Measurements from ENCODE around the gene AMH. TPM values are rescaled to one million over a fixed set of nuclear protein-coding genes. Genes with fewer than 3 reads are reported as not detected.

AMH gene
- total RNA-seq, 1 donor from 2014 or later, result not detected

- DNase-seq (ENCODE audit: low read depth), result no peak
- Histone ChIP-seq H3K4me3 (ENCODE audit: low read depth, low read length) (no peak overlapping the region), H3K36me3 (ENCODE audit: control insufficient read depth, insufficient read depth, low read length) (peaks cover 5% of the 10 kb centered on the region), H3K27me3 (ENCODE audit: control insufficient read depth, insufficient read depth, low read length) (no peaks in the 10 kb centered on the region)
- no peak for TF ChIP-seq CTCF (IDR thresholded peaks at IDR 0.05; ENCODE audit: insufficient read depth, low read length, poor library complexity, severe bottlenecking)
Observed at GRCh38 chr19:2210987-2211740, 38.0 kb upstream of the AMH start.

DNA sequence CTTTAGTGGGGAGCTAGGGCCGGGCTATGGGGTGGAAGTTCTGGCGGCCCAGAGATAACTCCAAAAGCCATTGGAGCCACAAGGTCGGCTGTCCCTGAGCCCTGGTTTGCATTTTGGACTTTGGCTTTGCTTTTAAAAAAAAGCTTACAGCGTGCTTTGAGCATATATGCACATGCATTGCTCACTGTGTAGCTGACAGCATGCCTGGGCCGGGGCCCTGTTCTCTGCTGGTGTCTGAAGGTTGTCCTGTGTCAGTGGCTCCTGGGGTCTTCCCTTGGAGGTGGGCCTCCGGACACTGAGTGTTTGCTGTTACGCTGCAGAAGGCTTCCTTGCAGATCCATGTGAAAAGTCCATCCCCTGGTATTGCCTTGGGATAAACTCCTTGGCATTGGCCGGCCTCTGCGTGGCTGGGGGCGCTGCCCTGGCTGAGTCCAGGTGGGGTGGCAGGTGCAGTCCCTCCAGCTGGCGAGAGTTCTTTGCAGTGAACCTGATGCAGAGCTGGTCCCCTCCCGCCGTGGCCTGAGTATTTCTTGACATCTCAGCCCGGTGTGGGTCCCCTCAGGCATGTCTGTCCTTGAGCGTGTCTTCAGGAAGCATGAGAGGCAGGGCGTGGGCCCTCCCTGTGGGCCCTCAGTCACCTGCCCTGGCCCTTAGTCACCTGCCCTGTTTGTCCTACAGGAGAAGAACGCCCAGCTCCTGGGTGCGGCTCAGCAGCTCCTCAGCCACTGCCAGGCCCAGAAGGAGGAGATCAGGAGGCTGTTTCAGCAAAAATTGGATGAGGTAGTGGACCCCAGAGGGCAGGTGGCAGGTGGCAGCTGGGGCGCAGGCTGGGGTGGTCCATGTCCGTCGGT, 36.0 kb upstream of the AMH start:
- Histone ChIP-seq H3K27me3 (ENCODE audit: control insufficient read depth, insufficient read depth, low read length) (no peaks in the 10 kb centered on the region), H3K4me3 (ENCODE audit: low read depth, low read length) (no peak overlapping the region), H3K36me3 (ENCODE audit: control insufficient read depth, insufficient read depth, low read length) (peaks cover 8% of the 10 kb centered on the region)
- DNase-seq (ENCODE audit: low read depth), result no peak
- no peak for TF ChIP-seq CTCF (IDR thresholded peaks at IDR 0.05; ENCODE audit: insufficient read depth, low read length, poor library complexity, severe bottlenecking)

DNA sequence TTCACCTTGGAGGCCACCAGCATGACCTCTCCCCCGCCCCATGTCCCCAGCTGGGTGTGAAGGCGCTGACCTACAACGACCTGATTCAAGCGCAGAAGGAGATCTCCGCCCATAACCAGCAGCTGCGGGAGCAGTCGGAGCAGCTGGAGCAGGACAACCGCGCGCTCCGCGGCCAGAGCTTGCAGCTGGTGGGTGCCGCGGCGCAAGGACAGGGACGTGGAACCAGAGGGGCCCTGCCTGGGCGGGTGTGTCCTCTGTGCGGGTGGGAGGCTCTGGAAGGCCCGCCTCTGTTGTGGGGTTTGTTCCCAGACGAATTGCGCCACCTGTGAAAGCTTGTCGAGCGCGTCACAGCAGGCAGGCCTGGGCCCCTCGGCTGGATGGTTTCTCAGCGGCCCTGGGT, 35.3 kb upstream of the AMH start:
- no peak for DNase-seq (ENCODE audit: low read depth)
- Histone ChIP-seq H3K36me3 (ENCODE audit: control insufficient read depth, insufficient read depth, low read length) (peaks cover 8% of the 10 kb centered on the region), H3K27me3 (ENCODE audit: control insufficient read depth, insufficient read depth, low read length) (no peaks in the 10 kb centered on the region), H3K4me3 (ENCODE audit: low read depth, low read length) (no peak overlapping the region)
- no peak for TF ChIP-seq CTCF (IDR thresholded peaks at IDR 0.05; ENCODE audit: insufficient read depth, low read length, poor library complexity, severe bottlenecking)

- H3K27me3 ChIP-seq (ENCODE audit: control insufficient read depth, insufficient read depth, low read length), result no peaks in the 10 kb centered on the region
- peaks cover 8% of the 10 kb centered on the region for H3K36me3 ChIP-seq (ENCODE audit: control insufficient read depth, insufficient read depth, low read length)
- no peak overlapping the region for H3K4me3 ChIP-seq (ENCODE audit: low read depth, low read length)
- DNase-seq (ENCODE audit: low read depth), result no peak
- TF ChIP-seq CTCF (IDR thresholded peaks at IDR 0.05; ENCODE audit: insufficient read depth, low read length, poor library complexity, severe bottlenecking), result no peak
Observed at GRCh38 chr19:2214251-2214650, 34.9 kb upstream of the AMH start.

- Histone ChIP-seq H3K36me3 (ENCODE audit: control insufficient read depth, insufficient read depth, low read length) (peaks cover 8% of the 10 kb centered on the region), H3K27me3 (ENCODE audit: control insufficient read depth, insufficient read depth, low read length) (no peaks in the 10 kb centered on the region), H3K4me3 (ENCODE audit: low read depth, low read length) (no peak overlapping the region)
- TF ChIP-seq CTCF (IDR thresholded peaks at IDR 0.05; ENCODE audit: insufficient read depth, low read length, poor library complexity, severe bottlenecking), result no peak
- no peak for DNase-seq (ENCODE audit: low read depth)
Observed at GRCh38 chr19:2215281-2215751, 33.8 kb upstream of the AMH start.
